ENCODE measurements around the gene PDE4D. TPM values are rescaled to one million over a fixed set of nuclear protein-coding genes. Genes with fewer than 3 reads are reported as not detected.

The PDE4D gene
- total RNA-seq, 1 donor from 2014 or later = 50.0 TPM

GRCh38 chr5:59535561-59535960 lies 358.0 kb downstream of the PDE4D start:
- Mint-ChIP-seq H3K4me1 (ENCODE audit: unreplicated experiment) (peaks cover 8% of the 10 kb centered on the region), H3K27me3 (no peaks in the 10 kb centered on the region), H3K9me3 (peaks cover 6% of the 10 kb centered on the region), H3K27ac (no peak overlapping the region), H3K4me3 (no peak overlapping the region), H3K36me3 (peaks cover 3% of the 10 kb centered on the region)
- TF ChIP-seq CTCF (conservative IDR thresholded peaks at IDR 0.05) = no peak
- no peak for DNase-seq (ENCODE audit: extremely low spot score, unreplicated experiment)

GRCh38 chr5:59533730-59534108 lies 359.8 kb downstream of the PDE4D start:
- Mint-ChIP-seq H3K4me1 (ENCODE audit: unreplicated experiment) (peaks cover 2% of the 10 kb centered on the region), H3K4me3 (no peak overlapping the region), H3K9me3 (peaks cover 3% of the 10 kb centered on the region), H3K36me3 (peaks cover under 1% of the 10 kb centered on the region), H3K27ac (no peak overlapping the region), H3K27me3 (no peaks in the 10 kb centered on the region)
- DNase-seq (ENCODE audit: extremely low spot score, unreplicated experiment) = no peak
- TF ChIP-seq CTCF (conservative IDR thresholded peaks at IDR 0.05) = no peak

- H3K9me3 Mint-ChIP-seq = no peaks in the 10 kb centered on the region
- H3K4me1 Mint-ChIP-seq (ENCODE audit: unreplicated experiment) = peaks cover 6% of the 10 kb centered on the region
- TF ChIP-seq CTCF (conservative IDR thresholded peaks at IDR 0.05) = no peak
- H3K27me3 Mint-ChIP-seq = no peaks in the 10 kb centered on the region
- no peak for DNase-seq (ENCODE audit: extremely low spot score, unreplicated experiment)
- no peak overlapping the region for H3K27ac Mint-ChIP-seq
- H3K4me3 Mint-ChIP-seq = no peak overlapping the region
- no peaks in the 10 kb centered on the region for H3K36me3 Mint-ChIP-seq
These were observed 360.4 kb downstream of the PDE4D start for GRCh38 chr5:59532979-59533729.

- Mint-ChIP-seq H3K4me1 (ENCODE audit: unreplicated experiment) (peaks cover 12% of the 10 kb centered on the region), H3K27ac (no peak overlapping the region), H3K9me3 (peaks cover 2% of the 10 kb centered on the region), H3K4me3 (no peak overlapping the region), H3K27me3 (no peaks in the 10 kb centered on the region), H3K36me3 (peaks cover 2% of the 10 kb centered on the region)
- DNase-seq (ENCODE audit: extremely low spot score, unreplicated experiment) = no peak
- no peak for TF ChIP-seq CTCF (conservative IDR thresholded peaks at IDR 0.05)
These were observed 364.3 kb downstream of the PDE4D start for GRCh38 chr5:59529239-59529638.

GRCh38 chr5:59528202-59528862 lies 365.2 kb downstream of the PDE4D start:
- Mint-ChIP-seq H3K9me3 (peaks cover 6% of the 10 kb centered on the region), H3K4me3 (no peak overlapping the region), H3K27ac (no peak overlapping the region), H3K27me3 (no peaks in the 10 kb centered on the region), H3K4me1 (ENCODE audit: unreplicated experiment) (peaks cover 12% of the 10 kb centered on the region), H3K36me3 (peaks cover 8% of the 10 kb centered on the region)
- no peak for TF ChIP-seq CTCF (conservative IDR thresholded peaks at IDR 0.05)
- DNase-seq (ENCODE audit: extremely low spot score, unreplicated experiment) = no peak

Measured in type B pancreatic cell (in vitro differentiated cells).